HL-60 (cell line): ENCODE measurements around the gene SEC23A.

Source experiments
- CTCF ChIP-seq: IDR thresholded peaks from one replicate; pipeline ENCODE4 v1.5.1; 2011; ENCODE audit warnings: low read length, control low read depth, inconsistent platforms; ENCODE audit not compliant: insufficient read depth
- POLR2AphosphoS5 ChIP-seq: IDR thresholded peaks from 2 replicates; pipeline ENCODE4 v1.6.1; 2012; ENCODE audit warnings: low read depth
- REST ChIP-seq: IDR thresholded peaks from 2 replicates; pipeline ENCODE4 v1.6.1; 2012; ENCODE audit warnings: low read depth; ENCODE audit not compliant: insufficient replicate concordance

- TF ChIP-seq CTCF (no peak), POLR2AphosphoS5 (no peak), REST (no peak)
Measured at GRCh38 chr14:38991299-38991698, 111.7 kb downstream of the SEC23A start.
